Mesenchymal stem cell (in vitro differentiated cells and primary cell): Measurements from ENCODE around the gene PITX2.

ENCODE experiments used
- DNase-seq: peaks from one replicate; pipeline ENCODE4 v3.0.0-alpha.2; 2013
- H2AFZ ChIP-seq: one replicate; pipeline ENCODE4 v1.6.1; 2013; ENCODE audit warnings: low read depth, mild to moderate bottlenecking, control low read depth, inconsistent platforms, low read length, moderate library complexity
- H2AK5ac ChIP-seq: 2 replicates; pipeline ENCODE4 v1.6.1; 2013; ENCODE audit warnings: low read length, moderate library complexity, mild to moderate bottlenecking, inconsistent platforms; ENCODE audit not compliant: severe bottlenecking
- H2BK120ac ChIP-seq: one replicate; pipeline ENCODE4 v1.6.1; 2013; ENCODE audit warnings: low read depth, mild to moderate bottlenecking, inconsistent platforms, low read length, moderate library complexity
- H2BK12ac ChIP-seq, 2 experiments: one replicate each; pipeline ENCODE4 v1.6.1; 2013; ENCODE audit warnings: inconsistent platforms in 2 of 2, low read length in 2 of 2, mild to moderate bottlenecking in 2 of 2, moderate library complexity in 2 of 2, control low read depth in 1 of 2
- H2BK15ac ChIP-seq: one replicate; pipeline ENCODE4 v1.6.1; 2013; ENCODE audit warnings: mild to moderate bottlenecking, low read depth, inconsistent platforms; ENCODE audit not compliant: poor library complexity, severe bottlenecking
- H2BK5ac ChIP-seq: 2 replicates; pipeline ENCODE4 v1.6.1; 2013; ENCODE audit warnings: low read depth, mild to moderate bottlenecking, low read length, control low read depth, inconsistent platforms; ENCODE audit not compliant: poor library complexity, severe bottlenecking
- H3K14ac ChIP-seq, 2 experiments: one replicate each; pipeline ENCODE4 v1.6.1; 2013; ENCODE audit warnings: inconsistent platforms in 2 of 2, low read length in 2 of 2, control low read depth in 1 of 2, mild to moderate bottlenecking in 1 of 2, moderate library complexity in 1 of 2
- H3K18ac ChIP-seq, 2 experiments: one replicate each; pipeline ENCODE4 v1.6.1; 2013; ENCODE audit warnings: inconsistent platforms in 2 of 2, low read length in 2 of 2, control low read depth in 1 of 2, low read depth in 1 of 2, mild to moderate bottlenecking in 1 of 2
- H3K23ac ChIP-seq, 2 experiments: one replicate each; pipeline ENCODE4 v1.6.1; 2013; ENCODE audit warnings: inconsistent platforms in 2 of 2, low read length in 2 of 2, mild to moderate bottlenecking in 2 of 2, moderate library complexity in 2 of 2, control low read depth in 1 of 2
- H3K27ac ChIP-seq: 2 replicates; pipeline ENCODE4 v1.5.1; 2013; ENCODE audit warnings: mild to moderate bottlenecking, moderate library complexity, low read length, control low read depth, inconsistent platforms; ENCODE audit not compliant: poor library complexity, severe bottlenecking
- H3K27me3 ChIP-seq, 2 experiments: 2 replicates each; pipeline versions ENCODE4 v1.6.1 to v1.7.0; 2013; ENCODE audit warnings: low read length in 2 of 2, mild to moderate bottlenecking in 2 of 2, moderate library complexity in 2 of 2, control low read depth in 1 of 2, inconsistent platforms in 1 of 2; ENCODE audit not compliant: control insufficient read depth in 1 of 2, insufficient read depth in 1 of 2
- H3K36me3 ChIP-seq, 2 experiments: 2 replicates each; pipeline versions ENCODE4 v1.6.1 to v1.7.0; 2013; ENCODE audit warnings: low read length in 2 of 2, control low read depth in 1 of 2, inconsistent platforms in 1 of 2, low read depth in 1 of 2, mild to moderate bottlenecking in 1 of 2; ENCODE audit not compliant: insufficient read depth in 2 of 2, control insufficient read depth in 1 of 2
- H3K4ac ChIP-seq, 2 experiments: one replicate each; pipeline ENCODE4 v1.6.1; 2013; ENCODE audit warnings: inconsistent platforms in 2 of 2, low read length in 2 of 2, mild to moderate bottlenecking in 2 of 2, moderate library complexity in 2 of 2, control low read depth in 1 of 2, low read depth in 1 of 2
- H3K4me1 ChIP-seq: 2 replicates; pipeline ENCODE4 v1.6.1; 2013; ENCODE audit warnings: low read depth, low read length, control low read depth; ENCODE audit not compliant: control insufficient read depth, insufficient read depth
- H3K4me2 ChIP-seq: 2 replicates; pipeline ENCODE4 v1.6.1; 2013; ENCODE audit warnings: low read length, mild to moderate bottlenecking, inconsistent platforms; ENCODE audit not compliant: poor library complexity, severe bottlenecking
- H3K4me3 ChIP-seq, 2 experiments: 2 replicates each; pipeline versions ENCODE4 v1.5.1 to v1.7.0; 2013; ENCODE audit warnings: low read length in 2 of 2, mild to moderate bottlenecking in 2 of 2, control low read depth in 1 of 2, low read depth in 1 of 2; ENCODE audit not compliant: insufficient read depth in 1 of 2
- H3K79me1 ChIP-seq: replicated peaks from 2 replicates; pipeline ENCODE4 v1.6.1; 2013; ENCODE audit warnings: mild to moderate bottlenecking, control low read depth, low read length, inconsistent platforms; ENCODE audit not compliant: poor library complexity, severe bottlenecking
- H3K9ac ChIP-seq: 2 replicates; pipeline ENCODE4 v1.7.0; 2013; ENCODE audit warnings: mild to moderate bottlenecking, low read length, moderate library complexity
- H3K9me3 ChIP-seq: 2 replicates; pipeline ENCODE4 v1.7.0; 2013; ENCODE audit warnings: mild to moderate bottlenecking, low read length; ENCODE audit not compliant: control insufficient read depth
- H4K8ac ChIP-seq: one replicate; pipeline ENCODE4 v1.6.1; 2013; ENCODE audit warnings: inconsistent platforms, mild to moderate bottlenecking, low read length, moderate library complexity
- H4K91ac ChIP-seq: one replicate; pipeline ENCODE4 v1.6.1; 2013; ENCODE audit warnings: mild to moderate bottlenecking, low read length, inconsistent platforms
- WGBS: methylation state at CpG from one replicate; pipeline ENCODE4 v1.1.7; 2013; ENCODE audit warnings: mixed read lengths; 5-methylcytosine and 5-hydroxymethylcytosine counted together

Gene PITX2

GRCh38 chr4:110660755-110661154 lies 37.9 kb upstream of the PITX2 start:
- Histone ChIP-seq H4K8ac (peak overlapping the region; percentile 45), H3K4me1 (peaks cover 2% of the 10 kb centered on the region), H2AFZ (no peak overlapping the region), H2BK12ac (peak overlapping the region in 1 of 2 experiments; percentile 33), H3K4ac (no peak overlapping the region), H3K14ac (no peak overlapping the region), H3K9ac (no peak overlapping the region), H3K79me1 (no peaks in the 10 kb centered on the region), H2AK5ac (no peak overlapping the region), H2BK15ac (no peak overlapping the region), H3K27ac (no peak overlapping the region), H3K23ac (no peak overlapping the region), H3K27me3 (peaks cover 4 to 5% of the 10 kb centered on the region in 2 experiments), H2BK120ac (no peak overlapping the region), H3K36me3 (no peaks in the 10 kb centered on the region), H2BK5ac (no peak overlapping the region), H3K4me2 (no peak overlapping the region), H3K4me3 (no peak overlapping the region), H3K9me3 (peaks cover 10% of the 10 kb centered on the region), H4K91ac (no peak overlapping the region), H3K18ac (no peak overlapping the region)
- DNase-seq: peak; percentile 43
- 75% methylated on average over 1 of the region's 2 CpGs for WGBS

DNA sequence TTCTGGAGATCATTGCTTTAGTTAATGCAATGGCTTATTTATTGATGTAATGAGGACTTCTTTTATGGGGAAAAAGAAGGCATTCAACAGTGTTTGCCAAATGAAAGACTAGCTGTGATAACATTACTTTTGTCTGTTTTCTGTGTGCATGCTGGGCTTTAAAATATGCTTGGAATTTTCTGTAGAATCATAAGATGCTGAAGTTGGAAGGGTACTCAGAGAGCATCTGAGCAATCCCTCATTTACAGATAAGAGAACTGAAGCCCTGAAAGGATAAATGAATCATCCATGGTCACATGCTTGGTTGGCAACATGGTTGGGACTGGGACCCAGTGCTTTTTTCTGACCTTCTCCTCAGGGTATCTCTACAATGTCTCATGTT lies 31.4 kb upstream of the PITX2 start:
- H3K18ac ChIP-seq: no peak overlapping the region
- H4K8ac ChIP-seq: no peak overlapping the region
- no peaks in the 10 kb centered on the region for H3K36me3 ChIP-seq
- no peak overlapping the region for H3K9ac ChIP-seq
- no peak overlapping the region for H2BK15ac ChIP-seq
- no peak overlapping the region for H3K4ac ChIP-seq
- H2AFZ ChIP-seq: no peak overlapping the region
- H3K23ac ChIP-seq: no peak overlapping the region
- DNase-seq: no peak
- no peak overlapping the region for H3K4me3 ChIP-seq
- no peak overlapping the region for H2AK5ac ChIP-seq
- H3K14ac ChIP-seq: no peak overlapping the region
- H3K79me1 ChIP-seq: no peaks in the 10 kb centered on the region
- peaks cover 7% of the 10 kb centered on the region for H3K9me3 ChIP-seq
- peaks cover 8 to 10% of the 10 kb centered on the region in 2 experiments for H3K27me3 ChIP-seq
- H3K4me2 ChIP-seq: no peak overlapping the region
- no peaks in the 10 kb centered on the region for H3K4me1 ChIP-seq
- no peak overlapping the region for H4K91ac ChIP-seq
- no peak overlapping the region for H2BK5ac ChIP-seq
- no peak overlapping the region for H2BK12ac ChIP-seq
- H3K27ac ChIP-seq: no peak overlapping the region
- H2BK120ac ChIP-seq: no peak overlapping the region

- no peak overlapping the region for H2BK15ac ChIP-seq
- no peak overlapping the region for H3K14ac ChIP-seq
- no peak overlapping the region for H2AFZ ChIP-seq
- H3K27ac ChIP-seq: no peak overlapping the region
- no peaks in the 10 kb centered on the region for H3K4me1 ChIP-seq
- peaks cover under 1% of the 10 kb centered on the region for H3K9me3 ChIP-seq
- no peak for DNase-seq
- no peak overlapping the region for H3K18ac ChIP-seq
- H2BK12ac ChIP-seq: no peak overlapping the region
- H4K8ac ChIP-seq: no peak overlapping the region
- no peak overlapping the region for H3K4me2 ChIP-seq
- H2BK5ac ChIP-seq: no peak overlapping the region
- H3K9ac ChIP-seq: no peak overlapping the region
- H3K23ac ChIP-seq: no peak overlapping the region
- 87% methylated on average over 1 of the region's 6 CpGs for WGBS
- no peaks in the 10 kb centered on the region for H3K36me3 ChIP-seq
- no peak overlapping the region for H3K4me3 ChIP-seq
- no peak overlapping the region for H3K4ac ChIP-seq
- no peaks in the 10 kb centered on the region for H3K79me1 ChIP-seq
- H4K91ac ChIP-seq: no peak overlapping the region
- no peak overlapping the region for H2BK120ac ChIP-seq
- H3K27me3 ChIP-seq: peaks cover 8 to 10% of the 10 kb centered on the region in 2 experiments
- no peak overlapping the region for H2AK5ac ChIP-seq
Observed at GRCh38 chr4:110653321-110654253, 30.7 kb upstream of the PITX2 start.

- H3K23ac ChIP-seq: no peak overlapping the region
- H3K14ac ChIP-seq: no peak overlapping the region
- no peaks in the 10 kb centered on the region for H3K79me1 ChIP-seq
- H4K91ac ChIP-seq: no peak overlapping the region
- no peak overlapping the region for H3K27ac ChIP-seq
- H3K4me3 ChIP-seq: no peak overlapping the region
- no peak overlapping the region for H3K4me2 ChIP-seq
- no peak overlapping the region for H2BK5ac ChIP-seq
- no peak overlapping the region for H2BK15ac ChIP-seq
- no peak overlapping the region for H4K8ac ChIP-seq
- H2BK120ac ChIP-seq: no peak overlapping the region
- H3K27me3 ChIP-seq: peaks cover 26 to 61% of the 10 kb centered on the region in 2 experiments
- peaks cover 7% of the 10 kb centered on the region for H3K4me1 ChIP-seq
- no peak overlapping the region for H3K9ac ChIP-seq
- DNase-seq: no peak
- 100% methylated on average over 1 of the region's 1 CpG for WGBS
- no peaks in the 10 kb centered on the region for H3K36me3 ChIP-seq
- H2BK12ac ChIP-seq: no peak overlapping the region
- no peaks in the 10 kb centered on the region for H3K9me3 ChIP-seq
- H2AFZ ChIP-seq: no peak overlapping the region
- no peak overlapping the region for H3K18ac ChIP-seq
- no peak overlapping the region for H3K4ac ChIP-seq
- no peak overlapping the region for H2AK5ac ChIP-seq
Observed at GRCh38 chr4:110644008-110644407, 21.1 kb upstream of the PITX2 start.
